Adrenal gland (tissue), 12 donors: Measurements from ENCODE around the gene CERT1. TPM values are rescaled to one million over a fixed set of nuclear protein-coding genes. Genes with fewer than 3 reads are reported as not detected.
"Not testable (repeated sequence)": the region's sequence is repeated elsewhere in the genome, so short reads cannot be mapped to it uniquely, and the experiment has no call there.

Source experiments
- DNase-seq, 7 donors: peaks; one replicate each; pipeline ENCODE4 v3.0.0-alpha.2; 2019 to 2020
- H3K27ac ChIP-seq, 5 donors: fragments of 200-600 bp; sonication (generic) in 4 of 5; 1 replicate in 3 of 5; 2 replicates in 2 of 5; pipeline versions ENCODE4 v1.5.1 to v1.8.0; 2016 to 2020; ENCODE audit warnings: mild to moderate bottlenecking in 1 of 5
- H3K27me3 ChIP-seq: fragments of 200-600 bp; 2 replicates; pipeline ENCODE4 v1.8.0; 2021
- H3K36me3 ChIP-seq, 2 donors: fragments of 200-600 bp; replicated peaks in 1 of 2; 1 replicate in 1 of 2; 2 replicates in 1 of 2; pipeline versions ENCODE4 v1.5.1 to v1.8.0; 2018 to 2022
- H3K4me1 ChIP-seq, 2 donors: fragments of 200-600 bp; replicated peaks in 1 of 2; 1 replicate in 1 of 2; 2 replicates in 1 of 2; pipeline versions ENCODE4 v1.5.1 to v1.8.0; 2018 to 2021
- H3K4me3 ChIP-seq, 4 donors: fragments of 200-600 bp; sonication (generic) in 3 of 4; one replicate each; pipeline ENCODE4 v1.5.1; 2016 to 2018
- H3K9me3 ChIP-seq, 3 donors: fragments of 200-600 bp; sonication (generic) in 1 of 3; replicated peaks in 1 of 3; 1 replicate in 2 of 3; 2 replicates in 1 of 3; pipeline versions ENCODE4 v1.5.1 to v1.8.0; 2016 to 2021
- POLR2A ChIP-seq, 2 donors: fragments of 450-650 bp; IDR thresholded peaks; one replicate each; pipeline ENCODE4 v1.6.1; 2017; ENCODE audit warnings: antibody characterized with exemption in 2 of 2, mild to moderate bottlenecking in 2 of 2, moderate library complexity in 1 of 2
- WGBS, 4 donors: extraction: QIAGEN DNeasy Blood & Tissue Kit in 2 of 4; methylation state at CpG; one replicate each; pipeline versions ENCODE4 v1.1.5 to v1.1.7; 2013 to 2017; 5-methylcytosine and 5-hydroxymethylcytosine counted together
- intact Hi-C, 2 donors: fragments of 100-400 bp; cut with DNase I; formaldehyde crosslinking; loops; one replicate each; pipeline versions ENCODE4 v1.14.1 to v1.15.0; 2022 to 2023
- polyA plus RNA-seq, 3 donors: library from polyadenylated mRNA; stranded (reverse); fragments of 200-250 nt in 2 of 3; fragments of 350-450 nt in 1 of 3; fragmentation: Illumina TruSeq in 1 of 3; extraction: RNeasy Lipid Tissue Mini Kit (QIAGEN cat#74804) in 1 of 3; gene quantifications; one replicate each; pipeline ENCODE4 v1.2.3, GENCODE V29; 2013 to 2014
- total RNA-seq, 9 donors: library from RNA; depleted of rRNA in 4 of 9; stranded (reverse); fragments of >200 nt in 4 of 9; fragments of 120-200 nt in 1 of 9; fragmentation: NEBNext Ultra II Directional in 1 of 9; extraction: Animal tissue kit (Norgen Biotek cat#: 25700) in 1 of 9; gene quantifications; one replicate each; pipeline versions ENCODE4 v1.1.0 to v1.2.4, GENCODE V29; 2013 to 2023
- TF ChIP-seq, protein P1 (sequence below), 6 experiments: fragments of 450-650 bp in 4 of 6; fragments of 200-600 bp in 2 of 6; sonication (generic) in 1 of 6; IDR thresholded peaks; 1 replicate in 5 of 6; 2 replicates in 1 of 6; pipeline versions ENCODE4 v1.5.1 to v1.8.0; 2016 to 2021; ENCODE audit warnings: antibody characterized with exemption in 6 of 6, mild to moderate bottlenecking in 2 of 6, moderate library complexity in 1 of 6
- donor health status: healthy with polysubstance abuse.
- donor health status: Bipolar disorder and iron deficiency.
- donor health status: DM: yes; HTN: yes; CAD: no.
- donor health status: DM: no; HTN: no; CAD: no.
- donor health status: DM: no; HTN: no; CAD: no.
- donor health status: DM: yes; HTN: yes; CAD: no.

CERT1 gene
- total and polyA plus RNA-seq, 12 donors, result 5.7 to 67.6 (median 50.4) TPM

DNA sequence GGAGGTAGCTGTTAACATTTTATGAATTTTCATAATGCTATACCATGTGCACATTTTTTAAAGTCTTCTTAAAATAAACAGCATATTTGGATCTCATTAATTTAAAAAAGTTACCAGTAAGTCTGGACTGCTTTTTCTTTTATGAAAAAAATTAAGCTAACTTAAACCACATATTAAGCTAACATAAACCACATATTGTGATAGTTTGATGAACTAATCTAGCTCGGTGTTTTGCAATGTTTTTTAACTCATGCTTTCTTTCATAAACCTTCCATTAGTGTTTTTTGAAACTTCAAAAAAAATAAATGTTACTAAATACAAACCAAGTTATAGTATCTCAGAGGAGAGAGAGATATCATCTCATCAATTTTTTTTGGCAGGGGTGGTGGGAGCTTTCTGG lies 26.8 kb upstream of the CERT1 start:
- intact Hi-C loops, result no loop called here
- no peak for DNase-seq
- TF ChIP-seq POLR2A (IDR thresholded peaks at IDR 0.05), result no peak
- TF ChIP-seq, protein P1, sequence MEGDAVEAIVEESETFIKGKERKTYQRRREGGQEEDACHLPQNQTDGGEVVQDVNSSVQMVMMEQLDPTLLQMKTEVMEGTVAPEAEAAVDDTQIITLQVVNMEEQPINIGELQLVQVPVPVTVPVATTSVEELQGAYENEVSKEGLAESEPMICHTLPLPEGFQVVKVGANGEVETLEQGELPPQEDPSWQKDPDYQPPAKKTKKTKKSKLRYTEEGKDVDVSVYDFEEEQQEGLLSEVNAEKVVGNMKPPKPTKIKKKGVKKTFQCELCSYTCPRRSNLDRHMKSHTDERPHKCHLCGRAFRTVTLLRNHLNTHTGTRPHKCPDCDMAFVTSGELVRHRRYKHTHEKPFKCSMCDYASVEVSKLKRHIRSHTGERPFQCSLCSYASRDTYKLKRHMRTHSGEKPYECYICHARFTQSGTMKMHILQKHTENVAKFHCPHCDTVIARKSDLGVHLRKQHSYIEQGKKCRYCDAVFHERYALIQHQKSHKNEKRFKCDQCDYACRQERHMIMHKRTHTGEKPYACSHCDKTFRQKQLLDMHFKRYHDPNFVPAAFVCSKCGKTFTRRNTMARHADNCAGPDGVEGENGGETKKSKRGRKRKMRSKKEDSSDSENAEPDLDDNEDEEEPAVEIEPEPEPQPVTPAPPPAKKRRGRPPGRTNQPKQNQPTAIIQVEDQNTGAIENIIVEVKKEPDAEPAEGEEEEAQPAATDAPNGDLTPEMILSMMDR (IDR thresholded peaks at IDR 0.05), result no peak
- no peaks in the 10 kb centered on the region for H3K27me3 ChIP-seq
- H3K27ac ChIP-seq, result no peak overlapping the region
- H3K9me3 ChIP-seq, result peaks cover 0 to 13% (median 0%) of the 10 kb centered on the region in 3 donors
- no peak overlapping the region for H3K4me3 ChIP-seq
- WGBS, 4 donors, result 77 to 84% (median 83%) methylated on average over 1 of the region's 1 CpG
- peaks cover 0 to 8% of the 10 kb centered on the region in 2 donors for H3K4me1 ChIP-seq
- no peaks in the 10 kb centered on the region for H3K36me3 ChIP-seq

DNA sequence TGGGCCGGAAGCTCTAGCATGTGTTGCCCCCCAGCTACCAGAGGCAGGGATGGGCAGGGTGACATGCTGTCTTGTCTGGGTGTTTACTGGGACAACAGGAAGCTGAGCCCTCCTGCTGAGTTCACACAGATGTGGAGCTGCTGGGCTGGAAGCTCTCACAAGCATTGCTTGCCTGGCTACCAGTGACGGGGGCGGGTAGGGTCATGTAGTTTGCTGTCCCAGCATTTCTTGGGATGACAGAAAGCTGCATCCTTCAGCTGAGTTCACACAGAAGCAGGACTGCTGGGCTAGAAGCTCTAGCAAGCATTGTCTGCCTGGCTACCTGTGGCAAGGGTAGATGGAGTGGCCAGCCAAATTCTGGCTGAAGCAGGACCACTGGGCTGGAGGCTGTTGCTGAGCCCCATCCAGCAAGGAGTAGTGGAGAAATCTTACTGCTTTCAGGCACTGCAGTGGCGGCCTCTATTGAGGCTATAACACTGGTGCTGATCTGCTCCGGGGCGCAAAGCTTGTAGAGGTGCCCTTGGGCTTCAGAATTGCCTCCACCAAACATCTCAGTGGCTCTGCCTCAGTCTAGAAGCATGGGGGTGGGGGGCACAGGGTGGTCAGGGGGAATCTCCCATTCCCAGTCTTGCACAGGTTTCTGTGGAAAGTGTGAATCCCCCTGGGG lies 25.4 kb upstream of the CERT1 start:
- intact Hi-C loops, result no loop called here
- Histone ChIP-seq H3K27me3 (no peaks in the 10 kb centered on the region), H3K4me3 (no peak overlapping the region), H3K9me3 (peaks cover 0 to 13% (median 0%) of the 10 kb centered on the region in 3 donors), H3K4me1 (peaks cover 0 to 11% of the 10 kb centered on the region in 2 donors), H3K36me3 (no peaks in the 10 kb centered on the region), H3K27ac (peak overlapping the region in 1 of 5 donors; percentile 23)
- peak in 4 of 7 donors; percentile 20 to 70 (median 26) for DNase-seq
- TF ChIP-seq, protein P1 (IDR thresholded peaks at IDR 0.05), result no peak
- no peak for TF ChIP-seq POLR2A (IDR thresholded peaks at IDR 0.05)
- 81 to 100% (median 89%) methylated on average over 1 to 6 of the region's 6 CpGs; no CpG with 5 or more reads in 1 of the 4 donors for WGBS, 4 donors

DNA sequence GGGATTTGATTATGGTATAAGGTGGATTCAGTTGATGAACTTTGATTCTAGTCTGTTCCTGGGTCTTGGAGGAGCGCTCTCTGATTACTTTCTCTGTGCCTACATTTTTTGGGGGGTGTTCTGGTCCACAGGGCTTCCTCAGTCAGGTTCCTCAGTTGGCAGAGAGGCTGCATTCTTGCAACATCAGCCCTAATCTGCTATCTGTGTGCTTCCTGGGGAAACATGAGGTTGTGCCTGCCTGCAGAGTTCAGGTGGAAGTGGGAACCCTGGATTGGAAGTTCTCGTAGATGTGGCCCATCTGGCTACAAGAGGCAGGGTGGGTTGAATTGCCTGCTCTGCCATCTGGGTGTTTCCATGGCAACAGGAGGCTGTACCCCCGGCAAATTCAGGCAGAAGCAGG lies 24.7 kb upstream of the CERT1 start:
- 74 to 85% (median 77%) methylated on average over 3 of the region's 3 CpGs for WGBS, 4 donors
- H3K27ac ChIP-seq, result peak overlapping the region in 1 of 5 donors; percentile 23
- intact Hi-C loops, result no loop called here
- peaks cover 0 to 13% (median 0%) of the 10 kb centered on the region in 3 donors for H3K9me3 ChIP-seq
- H3K4me1 ChIP-seq, result peaks cover 0 to 15% of the 10 kb centered on the region in 2 donors
- no peak overlapping the region for H3K4me3 ChIP-seq
- H3K36me3 ChIP-seq, result no peaks in the 10 kb centered on the region
- no peak for DNase-seq
- TF ChIP-seq, protein P1 (IDR thresholded peaks at IDR 0.05), result no peak
- no peak for TF ChIP-seq POLR2A (IDR thresholded peaks at IDR 0.05)
- H3K27me3 ChIP-seq, result no peaks in the 10 kb centered on the region

DNA sequence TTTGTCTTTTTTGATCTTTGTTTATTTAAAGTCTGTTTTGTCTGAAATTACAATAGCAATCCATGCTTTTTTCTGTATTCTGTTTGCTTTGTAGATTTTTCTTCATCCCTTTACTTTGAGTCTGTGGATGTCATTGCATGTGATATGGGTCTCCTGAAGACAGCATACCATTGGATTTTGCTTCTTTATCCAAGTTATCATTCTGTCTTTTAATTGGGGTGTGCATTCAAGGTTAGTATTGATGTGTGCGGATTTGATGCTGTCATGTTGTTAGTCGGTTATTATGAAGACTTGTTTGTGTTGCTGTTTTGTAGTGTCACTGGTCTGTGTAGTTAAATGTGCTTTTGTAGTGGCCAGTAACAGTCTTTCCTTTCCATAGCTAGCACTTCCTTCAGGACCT lies 23.3 kb upstream of the CERT1 start:
- WGBS, 4 donors, result 98 to 100% (median 100%) methylated on average over 2 of the region's 2 CpGs
- intact Hi-C loops, result no loop called here
- TF ChIP-seq POLR2A (IDR thresholded peaks at IDR 0.05), result no peak
- TF ChIP-seq, protein P1 (IDR thresholded peaks at IDR 0.05), result no peak
- H3K9me3 ChIP-seq, result peaks cover 0 to 13% (median 0%) of the 10 kb centered on the region in 3 donors
- H3K27me3 ChIP-seq, result no peaks in the 10 kb centered on the region
- no peak for DNase-seq
- no peaks in the 10 kb centered on the region for H3K36me3 ChIP-seq
- no peak overlapping the region for H3K4me3 ChIP-seq
- H3K4me1 ChIP-seq, result peaks cover 0 to 15% of the 10 kb centered on the region in 2 donors
- H3K27ac ChIP-seq, result no peak overlapping the region

DNA sequence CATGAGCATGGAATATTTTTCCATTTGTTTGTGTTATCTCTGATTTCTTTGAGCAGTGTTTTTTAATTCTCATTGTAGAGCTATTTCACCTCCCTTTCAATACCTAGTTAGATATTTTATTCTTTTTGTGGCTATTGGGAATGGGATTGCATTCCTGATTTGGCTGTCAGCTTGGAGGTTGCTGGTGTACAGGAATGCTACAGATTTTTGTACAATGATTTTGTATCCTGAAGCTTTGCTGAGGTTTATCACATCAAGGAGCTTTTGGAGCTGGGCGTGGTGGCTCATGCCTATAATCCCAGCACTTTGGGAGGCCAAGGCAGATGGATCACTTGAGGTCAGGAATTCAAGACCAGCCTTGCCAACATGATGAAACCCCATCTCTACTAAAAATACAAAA lies 22.3 kb upstream of the CERT1 start:
- Histone ChIP-seq H3K9me3 (peaks cover 0 to 13% (median 0%) of the 10 kb centered on the region in 3 donors), H3K4me1 (peaks cover 0 to 15% of the 10 kb centered on the region in 2 donors)
- H3K36me3 ChIP-seq, H3K27ac ChIP-seq, DNase-seq, intact Hi-C loops, H3K4me3 ChIP-seq, H3K27me3 ChIP-seq: not testable (repeated sequence)
- WGBS, 4 donors, result 93 to 100% (median 100%) methylated on average over 1 of the region's 1 CpG
